DMS153 (cell line): ENCODE data around the gene XPNPEP1.

Experiments used
- DNase-seq: peaks from one replicate; lab custom pipeline; 2025; lab: John Stamatoyannopoulos, UW

The XPNPEP1 gene

GRCh38 chr10:109893386-109893785 is 29.9 kb downstream of the XPNPEP1 start:
- no peak for DNase-seq

GRCh38 chr10:109892931-109893330 is 30.4 kb downstream of the XPNPEP1 start:
- no peak for DNase-seq

- DNase-seq, result no peak
Observed at GRCh38 chr10:109892117-109892516, 31.2 kb downstream of the XPNPEP1 start.

- DNase-seq, result no peak
Observed at GRCh38 chr10:109891105-109891504, 32.2 kb downstream of the XPNPEP1 start.

GRCh38 chr10:109889867-109890266 is 33.4 kb downstream of the XPNPEP1 start:
- DNase-seq, result no peak

GRCh38 chr10:109887776-109888175 is 35.5 kb downstream of the XPNPEP1 start:
- no peak for DNase-seq

DNA sequence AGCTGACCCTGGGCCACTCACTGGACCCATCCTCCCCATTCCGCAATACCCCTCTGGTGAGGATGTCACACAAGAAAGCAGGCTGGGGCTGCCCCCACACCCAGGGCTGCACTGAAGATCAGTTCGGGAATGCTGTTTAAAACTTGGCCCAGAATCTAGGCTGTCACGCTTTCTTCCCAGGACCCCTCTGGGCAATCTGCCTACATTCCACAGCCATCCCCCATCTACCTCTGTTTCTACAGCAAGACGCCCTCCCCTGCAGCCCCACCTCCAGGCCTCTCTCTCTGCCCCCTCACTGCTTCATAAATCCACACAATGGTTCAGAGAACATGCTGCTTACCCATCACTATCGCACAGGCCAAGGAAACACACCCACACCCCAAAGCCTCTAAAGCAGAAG is 36.1 kb downstream of the XPNPEP1 start:
- DNase-seq, result no peak

DNA sequence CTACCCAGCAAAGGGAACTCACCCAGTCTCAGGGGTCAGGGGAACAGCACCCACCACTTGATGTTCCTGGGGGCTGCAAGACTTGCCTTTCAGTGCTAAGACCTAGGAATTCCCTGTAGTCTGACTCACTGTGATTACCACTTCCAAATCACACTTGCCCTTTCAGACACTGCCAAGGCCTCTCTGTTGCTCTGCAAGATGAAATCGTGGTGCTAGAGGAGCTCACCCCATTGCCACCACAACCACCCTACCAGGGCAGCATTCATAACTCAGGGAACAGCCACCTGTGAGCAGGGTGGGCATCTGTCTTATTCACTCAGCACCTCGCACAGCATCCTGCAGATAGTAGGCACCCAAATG is 36.5 kb downstream of the XPNPEP1 start:
- DNase-seq, result no peak

GRCh38 chr10:109886037-109886780 is 37.1 kb downstream of the XPNPEP1 start:
- no peak for DNase-seq

- peak; percentile 58 for DNase-seq
Observed at GRCh38 chr10:109883859-109884771, 39.2 kb downstream of the XPNPEP1 start.

GRCh38 chr10:109882251-109883057 is 40.9 kb downstream of the XPNPEP1 start:
- no peak for DNase-seq

DNA sequence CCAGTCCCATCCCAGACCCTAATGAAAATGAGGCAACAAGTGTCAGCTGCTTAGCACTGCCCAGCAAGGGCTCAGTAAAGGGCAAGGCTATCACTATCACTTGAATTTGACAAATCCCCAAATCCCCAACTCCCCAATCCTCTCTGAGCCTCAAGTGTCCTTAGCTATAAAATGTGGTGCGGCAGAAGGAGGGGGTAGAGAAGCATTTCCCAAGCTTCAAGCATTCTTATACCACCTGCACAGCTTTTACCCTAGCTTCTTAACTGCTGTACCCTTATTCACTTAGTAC is 41.6 kb downstream of the XPNPEP1 start:
- no peak for DNase-seq

- DNase-seq, result no peak
Observed at GRCh38 chr10:109880886-109881768, 42.2 kb downstream of the XPNPEP1 start.

GRCh38 chr10:109877546-109877945 is 45.8 kb downstream of the XPNPEP1 start:
- DNase-seq, result no peak

DNA sequence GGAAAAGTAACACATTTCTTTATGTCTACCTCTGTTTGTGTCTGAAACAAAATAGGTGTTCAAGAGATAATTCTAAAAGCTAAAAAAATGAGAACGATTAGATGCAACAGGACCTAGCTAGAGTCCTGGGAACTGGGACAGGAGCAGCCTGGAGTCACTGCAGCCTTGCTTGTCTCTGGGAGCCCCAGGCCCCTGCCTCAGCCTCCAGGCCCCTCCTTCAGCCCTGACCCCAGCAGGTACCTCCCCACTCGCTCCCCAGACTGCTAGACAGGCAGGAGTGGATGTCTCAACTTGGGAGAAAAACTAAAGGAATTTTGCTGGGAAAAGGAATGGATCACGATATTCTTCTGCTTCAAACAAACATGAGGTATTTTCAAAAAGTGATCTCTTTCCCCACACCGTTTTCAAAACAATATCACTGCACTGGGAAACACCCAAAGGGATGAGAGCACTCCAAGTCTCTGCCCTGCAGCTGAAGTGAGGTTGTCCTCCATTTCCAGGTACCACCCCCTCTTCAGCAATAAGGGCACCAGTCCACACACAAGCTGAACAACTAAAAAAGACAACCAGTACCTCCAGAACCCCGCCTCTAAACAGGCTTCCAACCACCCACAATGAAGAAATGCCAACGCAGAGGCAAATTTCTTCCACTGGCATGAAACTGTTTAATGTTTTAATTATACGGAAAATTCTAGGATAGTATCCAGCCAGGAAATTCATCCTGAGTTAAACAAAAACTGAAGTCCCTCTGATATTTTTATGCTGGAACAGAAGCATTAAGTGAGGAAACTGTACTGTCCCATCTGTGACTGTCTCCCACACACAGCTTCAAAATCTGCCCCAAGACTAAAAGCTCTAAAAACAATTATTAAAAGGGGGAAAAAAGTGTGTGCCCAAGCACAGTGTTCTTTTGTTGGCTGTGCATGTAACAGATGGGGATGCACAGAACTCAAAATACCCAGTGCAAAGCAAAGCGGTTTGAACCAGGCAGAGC is 47.2 kb downstream of the XPNPEP1 start:
- no peak for DNase-seq

- DNase-seq, result no peak
Observed at GRCh38 chr10:109875151-109875568, 48.2 kb downstream of the XPNPEP1 start.

DNA sequence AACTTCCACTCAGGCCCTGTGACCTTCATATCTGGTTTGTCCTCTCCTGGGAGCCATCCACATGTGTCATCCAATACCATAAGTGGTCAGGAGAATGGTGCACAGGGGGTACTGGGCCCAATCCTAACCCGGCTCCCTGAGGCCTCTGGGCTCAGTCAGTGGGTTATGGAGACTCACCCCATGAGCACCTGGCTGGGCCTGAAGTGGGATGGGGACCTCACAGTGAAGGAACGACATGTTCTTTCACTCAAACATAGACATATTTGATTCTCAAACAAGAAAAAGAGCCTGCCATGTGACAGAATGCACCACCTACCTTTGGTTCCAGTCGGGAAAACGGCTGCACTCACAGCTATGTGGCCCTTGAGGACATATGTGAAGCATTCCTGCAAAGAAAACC is 51.8 kb downstream of the XPNPEP1 start:
- no peak for DNase-seq

DNA sequence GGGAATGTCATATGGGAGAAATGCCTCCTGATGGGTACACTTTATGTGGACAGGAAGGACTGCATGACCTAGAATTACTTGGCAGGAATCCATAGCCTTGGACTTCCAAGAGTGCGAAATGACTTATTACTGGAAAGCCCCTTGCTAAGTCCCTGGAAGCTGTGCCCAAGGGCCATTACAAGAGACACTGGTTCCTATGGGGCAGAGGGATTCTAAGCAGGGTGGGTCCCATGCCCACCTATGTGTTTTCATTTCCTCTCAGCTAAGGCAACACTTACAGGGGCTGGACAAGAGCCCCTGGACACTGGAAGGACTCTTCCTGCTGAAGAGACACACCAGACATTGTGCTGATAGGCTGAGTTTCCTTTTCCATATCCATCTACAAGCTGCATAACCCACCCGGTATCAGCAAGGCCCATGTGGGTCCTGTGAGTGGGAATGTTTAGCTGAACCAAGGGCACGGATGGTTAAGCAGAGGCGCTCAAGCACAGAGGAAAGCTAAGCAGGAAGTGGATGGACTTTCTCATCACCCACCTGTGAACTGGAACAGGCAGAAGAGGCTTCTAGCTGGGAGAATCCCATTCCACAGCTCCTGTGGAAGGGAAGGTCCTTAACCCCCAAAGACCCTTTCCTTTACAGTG is 56.2 kb downstream of the XPNPEP1 start:
- no peak for DNase-seq

- DNase-seq, result no peak
Observed at GRCh38 chr10:109866168-109866994, 56.9 kb downstream of the XPNPEP1 start.
